ENCODE data around the gene SPEM3.

DNA sequence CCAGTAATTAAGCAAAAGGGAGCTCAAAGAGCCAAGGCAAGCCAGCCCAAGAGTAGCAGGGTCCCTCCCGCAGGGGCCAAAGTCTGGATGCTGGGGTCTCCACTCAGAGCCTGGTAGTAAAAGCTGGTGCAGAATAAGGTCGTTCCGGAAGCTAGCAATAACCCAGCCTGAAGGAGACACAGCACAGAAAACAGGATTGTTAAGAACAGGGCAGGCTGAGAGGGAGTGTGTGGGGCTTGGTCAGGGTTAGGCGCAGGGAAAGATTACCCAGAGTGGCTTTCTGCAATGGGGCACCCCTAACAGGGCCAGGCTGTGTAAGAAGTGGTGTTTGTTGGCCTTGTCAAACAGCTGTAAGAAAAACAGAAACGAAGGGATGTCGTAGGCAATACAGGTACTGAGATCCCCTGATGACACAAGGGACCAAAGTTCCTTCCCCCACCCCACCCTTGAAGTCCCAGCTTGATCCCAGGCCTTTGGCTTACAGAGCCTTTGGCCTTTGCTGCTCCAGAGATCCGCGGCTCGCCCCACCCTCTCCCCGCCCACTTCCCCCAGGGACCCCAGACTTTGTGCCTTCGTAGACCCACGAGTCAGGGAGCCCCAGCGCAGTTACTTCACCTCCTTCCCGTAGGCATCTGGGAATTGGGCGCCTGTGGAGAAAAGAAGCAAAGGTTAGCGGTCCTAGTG lies 25.5 kb upstream of the SPEM3 start:
- TF ChIP-seq SUPT20H (IDR thresholded peaks at IDR 0.05; ENCODE audit: borderline replicate concordance, control insufficient read depth, low read depth, low read length): no peak
- no peak for TF ChIP-seq CREM (IDR thresholded peaks at IDR 0.05; ENCODE audit: low read depth)
- TF ChIP-seq NFIC (IDR thresholded peaks at IDR 0.05; ENCODE audit: low read depth, low read length): no peak
- no peak for TF ChIP-seq SIN3A (IDR thresholded peaks at IDR 0.05; ENCODE audit: low read depth, low read length)
- no peak for TF ChIP-seq POLR2A (IDR thresholded peaks at IDR 0.05; ENCODE audit: low read depth, low read length)
- TF ChIP-seq PAX8 (IDR thresholded peaks at IDR 0.05): no peak
- TF ChIP-seq, protein P1, sequence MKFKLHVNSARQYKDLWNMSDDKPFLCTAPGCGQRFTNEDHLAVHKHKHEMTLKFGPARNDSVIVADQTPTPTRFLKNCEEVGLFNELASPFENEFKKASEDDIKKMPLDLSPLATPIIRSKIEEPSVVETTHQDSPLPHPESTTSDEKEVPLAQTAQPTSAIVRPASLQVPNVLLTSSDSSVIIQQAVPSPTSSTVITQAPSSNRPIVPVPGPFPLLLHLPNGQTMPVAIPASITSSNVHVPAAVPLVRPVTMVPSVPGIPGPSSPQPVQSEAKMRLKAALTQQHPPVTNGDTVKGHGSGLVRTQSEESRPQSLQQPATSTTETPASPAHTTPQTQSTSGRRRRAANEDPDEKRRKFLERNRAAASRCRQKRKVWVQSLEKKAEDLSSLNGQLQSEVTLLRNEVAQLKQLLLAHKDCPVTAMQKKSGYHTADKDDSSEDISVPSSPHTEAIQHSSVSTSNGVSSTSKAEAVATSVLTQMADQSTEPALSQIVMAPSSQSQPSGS (IDR thresholded peaks at IDR 0.05; ENCODE audit: low read length): no peak

Measured in GM12878 (cell line).